IPS-18a (cell line): ENCODE data around the gene PEA15.

ENCODE experiments used
- H3K27ac ChIP-seq: one replicate; pipeline ENCODE4 v1.5.1; 2013; ENCODE audit warnings: low read length
- H3K27me3 ChIP-seq: one replicate; pipeline ENCODE4 v1.6.1; 2013; ENCODE audit warnings: mild to moderate bottlenecking, low read length; ENCODE audit not compliant: control insufficient read depth, insufficient read depth
- H3K36me3 ChIP-seq: one replicate; pipeline ENCODE4 v1.6.1; 2013; ENCODE audit warnings: low read depth, low read length; ENCODE audit not compliant: control insufficient read depth
- H3K4me1 ChIP-seq: one replicate; pipeline ENCODE4 v1.6.1; 2013; ENCODE audit warnings: low read depth, low read length; ENCODE audit not compliant: control insufficient read depth
- H3K4me3 ChIP-seq: one replicate; pipeline ENCODE4 v1.5.1; 2013; ENCODE audit warnings: low read length
- H3K9ac ChIP-seq: one replicate; pipeline ENCODE4 v1.6.1; 2013; ENCODE audit warnings: mild to moderate bottlenecking, low read length, moderate library complexity
- H3K9me3 ChIP-seq: one replicate; pipeline ENCODE4 v1.6.1; 2013; ENCODE audit warnings: low read depth, low read length; ENCODE audit not compliant: control insufficient read depth

Gene PEA15

DNA sequence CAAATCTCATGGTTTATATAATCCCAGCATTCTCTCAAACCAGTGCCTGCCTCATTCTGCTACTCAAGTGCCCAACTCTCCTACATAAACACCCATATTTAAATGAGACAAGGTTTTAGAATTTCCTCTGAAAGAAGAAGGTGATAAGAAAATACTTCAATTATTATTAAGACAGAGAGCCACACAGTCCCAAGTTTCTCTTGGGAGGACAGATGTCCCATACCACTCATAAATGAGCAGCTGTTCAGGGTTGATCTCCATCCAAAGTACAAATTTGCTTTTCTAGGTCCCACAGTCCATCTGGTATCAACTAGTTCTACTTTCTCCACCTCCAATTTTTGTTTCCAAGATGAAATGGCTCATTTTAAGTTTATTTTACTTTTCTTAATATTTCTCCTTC lies 45.8 kb downstream of the PEA15 start:
- Histone ChIP-seq H3K9me3 (no peaks in the 10 kb centered on the region), H3K36me3 (no peaks in the 10 kb centered on the region), H3K27ac (no peak overlapping the region), H3K4me1 (no peaks in the 10 kb centered on the region), H3K4me3 (no peak overlapping the region), H3K9ac (no peak overlapping the region), H3K27me3 (no peaks in the 10 kb centered on the region)

DNA sequence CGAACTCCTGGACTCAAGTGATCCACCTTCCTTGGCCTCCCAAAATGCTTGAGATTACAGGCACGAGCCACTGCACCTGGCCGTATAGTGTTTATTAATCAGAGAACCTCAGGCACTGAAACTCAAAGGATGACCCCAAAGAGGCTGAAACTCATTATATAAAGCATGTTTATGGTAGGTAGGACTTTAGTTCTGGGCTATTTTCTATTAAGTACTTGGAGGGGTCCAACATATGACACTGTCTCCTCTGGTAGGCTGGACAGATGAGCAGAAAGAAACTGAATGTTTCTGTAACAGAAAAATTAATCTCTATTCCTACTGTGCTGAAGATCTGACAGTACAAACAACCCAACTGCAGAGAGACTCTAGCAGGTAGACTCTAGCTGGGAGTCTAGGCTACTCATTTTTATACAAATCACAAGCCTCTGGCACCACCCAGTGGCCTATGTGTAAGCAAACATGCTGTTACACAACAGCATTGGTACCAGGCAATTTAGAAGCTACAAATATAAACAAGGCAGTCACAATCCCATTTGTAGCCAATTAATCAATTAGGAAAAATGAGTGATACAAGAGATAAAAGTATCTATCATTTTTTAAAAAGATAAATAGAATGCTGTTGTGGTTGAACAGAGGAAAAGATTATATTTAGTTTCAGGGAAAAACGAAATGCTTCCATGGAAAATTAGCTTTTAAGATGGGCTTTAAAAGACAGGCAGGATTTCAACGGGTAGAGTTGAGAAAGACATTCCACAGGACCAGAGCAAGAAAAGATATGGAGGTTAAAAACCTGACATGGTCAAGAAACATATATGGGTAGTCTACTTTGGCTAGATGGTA lies 46.7 kb downstream of the PEA15 start:
- H3K9me3 ChIP-seq: no peaks in the 10 kb centered on the region
- H3K36me3 ChIP-seq: no peaks in the 10 kb centered on the region
- H3K27me3 ChIP-seq: no peaks in the 10 kb centered on the region
- no peak overlapping the region for H3K9ac ChIP-seq
- H3K27ac ChIP-seq: no peak overlapping the region
- H3K4me1 ChIP-seq: no peaks in the 10 kb centered on the region
- H3K4me3 ChIP-seq: no peak overlapping the region

DNA sequence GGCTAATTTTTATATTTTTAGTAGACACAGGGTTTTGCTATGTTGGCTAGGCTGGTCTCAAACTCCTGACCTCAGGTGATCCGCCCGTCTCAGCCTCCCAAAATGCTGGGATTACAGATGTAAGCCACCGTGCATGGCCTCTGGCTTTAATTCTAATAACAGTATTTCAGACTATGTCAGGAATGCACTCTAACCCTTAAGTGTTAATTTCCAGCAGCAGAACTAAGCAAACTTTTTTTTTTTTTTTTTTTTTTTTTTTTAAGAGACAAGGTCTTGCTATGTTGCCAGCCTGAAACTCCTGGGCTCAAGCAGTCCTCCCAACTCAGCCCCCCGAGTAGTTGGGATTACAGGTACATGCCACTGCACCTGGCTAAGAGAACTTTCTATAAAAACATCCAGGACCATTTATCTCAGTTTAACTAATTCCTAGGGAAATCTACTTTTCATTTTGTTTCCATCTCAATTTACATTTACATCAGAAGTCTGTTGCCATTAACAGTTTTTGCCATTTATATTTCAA lies 50.7 kb downstream of the PEA15 start:
- Histone ChIP-seq H3K4me1 (peaks cover 19% of the 10 kb centered on the region), H3K27me3 (no peaks in the 10 kb centered on the region), H3K36me3 (peaks cover 7% of the 10 kb centered on the region), H3K9ac (no peak overlapping the region), H3K27ac (no peak overlapping the region), H3K4me3 (no peak overlapping the region), H3K9me3 (no peaks in the 10 kb centered on the region)

DNA sequence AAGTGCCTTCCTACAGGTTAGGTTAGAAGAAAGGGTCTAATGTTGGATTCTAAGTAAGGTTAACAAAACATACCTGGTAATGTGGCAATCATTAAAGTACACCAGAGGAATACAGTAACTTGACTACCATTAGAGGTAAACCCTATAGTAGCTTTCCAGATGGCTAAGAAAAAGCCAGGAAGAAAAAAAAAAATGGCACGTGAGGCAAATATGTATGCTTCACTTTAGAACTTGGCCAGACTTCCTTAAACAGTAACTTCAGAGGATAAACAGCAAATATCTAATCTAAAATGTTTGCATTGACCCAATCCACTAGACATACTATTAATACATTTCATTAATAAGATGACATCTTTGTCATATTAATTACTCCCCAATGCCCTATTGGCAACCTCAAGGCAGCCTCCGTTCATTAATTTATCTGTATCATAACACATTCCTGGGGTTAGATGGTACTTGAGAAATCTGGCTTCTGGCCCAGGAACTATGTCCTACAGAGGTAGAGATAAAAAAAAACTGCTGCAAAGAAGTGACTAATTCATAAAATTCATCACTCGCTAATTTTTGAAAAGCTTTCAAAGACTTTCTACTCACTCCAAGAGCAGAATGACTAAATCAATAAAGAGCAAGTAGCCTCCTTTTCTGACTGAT lies 51.3 kb downstream of the PEA15 start:
- no peak overlapping the region for H3K27ac ChIP-seq
- no peak overlapping the region for H3K9ac ChIP-seq
- H3K27me3 ChIP-seq: no peaks in the 10 kb centered on the region
- H3K4me3 ChIP-seq: no peak overlapping the region
- peaks cover 23% of the 10 kb centered on the region for H3K4me1 ChIP-seq
- no peaks in the 10 kb centered on the region for H3K9me3 ChIP-seq
- H3K36me3 ChIP-seq: peaks cover 7% of the 10 kb centered on the region

DNA sequence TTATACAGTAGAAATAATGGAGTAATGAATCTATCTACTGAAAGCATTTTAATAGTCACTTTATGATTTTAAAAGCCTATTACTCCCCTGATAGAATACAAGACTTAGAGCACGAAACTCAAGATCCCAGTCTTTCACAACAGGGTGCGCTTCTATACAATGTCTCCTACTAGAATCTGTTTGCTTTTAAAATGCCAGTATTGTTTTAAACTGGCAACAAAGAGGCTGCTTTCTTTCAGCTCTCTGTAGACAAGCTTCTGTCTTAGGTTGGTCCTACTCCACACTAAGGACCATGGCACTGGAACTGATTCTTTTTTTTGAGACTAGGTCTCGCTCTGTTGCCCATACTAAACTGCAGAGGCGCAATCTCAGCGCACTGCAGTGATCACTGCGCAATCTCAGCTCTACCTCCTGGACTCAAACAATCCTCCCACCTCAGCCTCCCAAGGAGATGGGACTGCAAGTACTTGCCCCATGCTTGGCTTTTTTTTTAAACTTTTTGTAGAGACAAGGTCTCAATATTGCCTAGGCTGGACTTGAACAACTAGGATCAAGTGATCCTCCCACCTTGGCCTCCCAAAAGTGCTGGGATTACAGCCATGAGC lies 52.3 kb downstream of the PEA15 start:
- H3K36me3 ChIP-seq: peaks cover 7% of the 10 kb centered on the region
- no peak overlapping the region for H3K4me3 ChIP-seq
- no peak overlapping the region for H3K27ac ChIP-seq
- H3K4me1 ChIP-seq: peaks cover 23% of the 10 kb centered on the region
- H3K9ac ChIP-seq: no peak overlapping the region
- H3K27me3 ChIP-seq: no peaks in the 10 kb centered on the region
- no peaks in the 10 kb centered on the region for H3K9me3 ChIP-seq

DNA sequence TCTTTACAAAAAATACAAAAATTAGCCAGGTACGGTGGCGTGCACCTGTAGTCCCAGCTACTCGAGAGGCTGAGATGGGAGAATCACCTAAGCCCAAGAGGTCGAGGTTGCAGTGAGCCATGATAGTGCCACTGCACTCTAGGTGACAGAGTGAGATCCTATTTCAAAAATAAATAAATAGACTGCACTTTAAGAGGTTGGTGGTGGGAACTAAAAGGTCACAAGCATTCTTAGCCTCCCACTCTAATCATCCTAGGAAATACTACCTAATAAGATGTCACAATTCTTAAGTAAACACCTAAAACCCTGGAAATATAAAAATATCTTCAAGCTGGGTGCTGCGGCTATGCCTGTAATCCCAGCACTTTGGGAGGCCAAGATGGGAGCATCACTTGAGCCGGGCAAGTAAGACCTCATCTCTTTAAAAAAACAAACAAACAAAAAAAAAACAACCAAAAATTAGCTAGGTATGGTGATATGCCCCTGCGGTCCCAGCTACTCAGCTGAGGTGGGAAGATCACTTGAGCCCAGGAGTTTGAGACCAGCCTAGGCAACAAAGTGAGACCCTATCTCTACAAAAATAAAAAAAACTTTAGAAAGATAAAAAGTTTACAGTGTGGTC lies 53.1 kb downstream of the PEA15 start:
- H3K4me3 ChIP-seq: no peak overlapping the region
- peaks cover 23% of the 10 kb centered on the region for H3K4me1 ChIP-seq
- no peaks in the 10 kb centered on the region for H3K9me3 ChIP-seq
- no peak overlapping the region for H3K9ac ChIP-seq
- no peaks in the 10 kb centered on the region for H3K27me3 ChIP-seq
- H3K36me3 ChIP-seq: peaks cover 7% of the 10 kb centered on the region
- H3K27ac ChIP-seq: no peak overlapping the region

DNA sequence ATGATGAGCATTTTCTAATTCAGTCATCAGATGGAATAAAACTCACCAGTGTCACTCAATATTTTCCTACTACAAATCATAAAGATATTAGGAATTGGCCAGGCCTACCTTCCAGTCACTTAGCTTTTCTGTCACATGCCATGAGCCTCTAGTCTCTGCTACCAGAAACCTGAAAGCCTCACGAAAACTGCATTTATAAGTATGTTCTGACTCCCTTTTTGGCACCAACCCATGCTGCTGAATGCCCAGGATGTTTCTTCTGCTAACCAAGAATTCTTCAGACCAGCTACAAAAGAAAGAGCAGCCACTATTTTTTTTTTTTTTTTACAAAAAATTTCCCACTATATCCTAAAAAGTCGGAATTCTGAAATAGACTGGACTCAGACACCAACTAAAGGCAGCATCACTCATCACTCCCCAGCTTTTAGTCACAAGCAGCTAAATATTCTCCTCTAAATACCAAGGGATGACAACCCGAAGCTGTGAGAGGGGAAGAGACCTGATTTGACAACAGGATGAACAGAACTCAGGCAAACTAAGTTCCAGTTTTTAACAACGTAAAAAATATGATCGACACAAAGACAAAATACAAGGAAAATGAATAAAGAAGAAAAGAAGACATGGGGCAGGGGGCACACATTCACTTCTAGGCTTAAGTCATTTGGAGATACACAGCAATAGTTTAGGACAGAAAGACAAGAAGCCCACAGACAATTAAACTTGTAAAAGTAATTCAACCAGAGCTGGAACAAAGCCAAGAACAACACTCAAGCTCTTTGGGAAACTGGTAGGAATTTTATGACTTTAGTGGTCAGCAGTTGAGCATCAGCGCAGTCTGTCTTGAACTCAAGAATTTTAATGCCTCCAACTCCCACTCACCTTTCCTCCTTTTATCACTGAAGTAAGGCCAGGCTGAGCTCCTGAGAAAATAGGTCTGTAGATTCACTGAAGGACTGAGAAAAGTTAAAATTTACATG lies 55.5 kb downstream of the PEA15 start:
- Histone ChIP-seq H3K9me3 (no peaks in the 10 kb centered on the region), H3K9ac (peak overlapping the region; percentile 98), H3K27ac (peak overlapping the region; percentile 91), H3K4me1 (peaks cover 23% of the 10 kb centered on the region), H3K4me3 (peak overlapping the region; percentile 99), H3K27me3 (no peaks in the 10 kb centered on the region), H3K36me3 (peaks cover 7% of the 10 kb centered on the region)

DNA sequence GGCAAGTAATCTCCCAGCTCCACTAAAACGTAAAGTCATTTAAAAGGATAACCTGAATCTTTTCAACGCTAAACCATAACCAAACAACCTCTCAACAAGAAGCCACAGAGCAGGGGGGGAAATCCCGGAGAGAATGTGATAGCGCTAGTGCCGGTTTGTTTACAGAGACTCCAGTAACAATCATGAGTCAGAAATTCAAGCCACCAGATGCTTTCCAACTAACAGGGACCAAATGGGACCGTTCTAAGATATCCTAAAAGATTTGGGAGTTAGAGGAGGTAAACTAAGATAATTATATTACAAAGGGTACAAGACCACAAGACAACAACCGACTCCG lies 56.3 kb downstream of the PEA15 start:
- Histone ChIP-seq H3K36me3 (peaks cover 7% of the 10 kb centered on the region), H3K27me3 (no peaks in the 10 kb centered on the region), H3K4me3 (peak overlapping the region; percentile 99), H3K27ac (peak overlapping the region; percentile 91), H3K9ac (peak overlapping the region; percentile 98), H3K9me3 (no peaks in the 10 kb centered on the region), H3K4me1 (peaks cover 23% of the 10 kb centered on the region)

DNA sequence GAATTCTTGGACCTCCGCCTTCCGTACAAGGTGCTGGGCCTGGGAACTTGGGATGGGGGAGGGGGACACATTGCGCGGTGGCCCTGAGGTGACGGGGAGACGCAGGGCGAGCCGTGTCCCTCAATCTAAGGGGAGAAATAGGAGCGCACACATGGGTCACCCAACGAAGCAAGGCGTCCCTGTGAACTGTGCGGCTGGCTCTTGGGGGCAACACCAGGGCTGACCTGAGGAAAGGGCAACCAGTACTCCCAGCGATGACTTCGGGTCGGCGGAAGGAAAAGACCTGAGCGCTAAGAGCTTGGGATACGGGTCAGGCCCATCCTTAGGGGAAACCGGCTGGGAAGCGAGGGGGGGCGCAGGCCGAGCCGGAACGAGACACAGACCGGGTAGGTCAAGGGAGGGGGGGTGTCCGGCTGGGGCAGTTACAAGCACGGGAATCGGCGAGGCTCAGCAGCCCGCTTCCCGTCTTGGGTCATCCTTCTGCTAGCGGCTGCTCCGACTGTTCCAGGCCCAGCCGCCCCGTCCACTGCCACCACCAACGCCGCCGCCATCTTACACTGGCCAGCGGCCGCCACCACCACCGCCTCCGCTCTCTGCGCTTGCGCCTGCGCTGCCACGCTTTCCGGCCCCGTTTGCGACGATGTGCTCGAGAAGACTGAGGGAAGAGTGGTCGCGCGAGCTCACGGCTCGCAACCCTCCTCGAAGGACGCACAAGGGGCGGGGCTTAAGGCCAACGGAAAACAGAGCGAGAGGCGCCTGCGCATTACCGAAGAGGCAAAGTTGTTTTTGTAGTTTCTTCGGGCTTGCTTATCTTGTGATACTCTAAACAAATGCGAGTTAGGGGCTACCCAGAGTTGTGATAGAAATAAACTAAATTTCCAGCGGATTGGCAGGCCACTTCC lies 57.0 kb downstream of the PEA15 start, which contains the start of gene DCAF8:
TSS of gene DCAF8 (minus strand) at position 657 of the 902 bp plus-strand sequence. CDS start 18,541 bp downstream, outside the sequence.
- peak within 1 kb of the TSS; percentile 98 for H3K9ac ChIP-seq
- H3K9me3 ChIP-seq: no peaks in the 10 kb centered on the region

DNA sequence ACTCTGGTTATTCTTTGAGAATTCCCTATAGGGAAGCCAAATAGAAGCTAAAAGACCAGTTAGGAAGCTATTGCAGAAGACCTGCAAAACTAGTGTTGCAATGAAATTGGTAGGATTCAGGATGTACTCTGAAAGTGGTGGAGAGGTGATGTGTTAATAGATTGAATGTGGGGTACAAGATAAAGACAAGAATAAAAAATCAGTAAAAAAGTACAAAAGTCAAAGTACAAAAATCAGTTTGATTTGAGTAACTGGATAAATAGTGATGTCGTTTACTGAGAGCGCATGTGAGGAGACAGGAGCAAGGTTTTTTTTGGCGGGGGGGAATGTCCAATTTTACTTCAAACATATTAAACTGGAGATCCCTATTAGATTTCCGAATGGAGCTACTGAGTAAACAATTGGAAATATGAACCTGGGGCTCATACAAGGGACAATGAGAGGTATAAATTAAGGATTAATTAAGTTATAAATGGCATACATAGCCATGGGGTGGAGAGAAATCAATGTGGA lies 59.7 kb downstream of the PEA15 start:
- Histone ChIP-seq H3K9me3 (no peaks in the 10 kb centered on the region), H3K4me3 (no peak overlapping the region), H3K36me3 (peaks cover 3% of the 10 kb centered on the region), H3K4me1 (peaks cover 14% of the 10 kb centered on the region), H3K9ac (no peak overlapping the region), H3K27me3 (no peaks in the 10 kb centered on the region), H3K27ac (no peak overlapping the region)

More for the DNA sequence above, 57.0 kb downstream of the PEA15 start, which contains the start of gene DCAF8:
- H3K36me3 ChIP-seq: peaks cover 7% of the 10 kb centered on the region
- H3K4me3 ChIP-seq: peak within 1 kb of the TSS; percentile 99
- H3K4me1 ChIP-seq: peaks cover 22% of the 10 kb centered on the region
- no peaks in the 10 kb centered on the region for H3K27me3 ChIP-seq
- H3K27ac ChIP-seq: peak within 1 kb of the TSS; percentile 91
